LNCAP (cell line): Measurements from ENCODE around the gene STK32B.

Experiments
- TF ChIP-seq, protein P1 (sequence below): fragments of 450-650 bp; IDR thresholded peaks from 2 replicates; pipeline ENCODE4 v1.5.1; 2017; ENCODE audit warnings: mild to moderate bottlenecking

STK32B gene

DNA sequence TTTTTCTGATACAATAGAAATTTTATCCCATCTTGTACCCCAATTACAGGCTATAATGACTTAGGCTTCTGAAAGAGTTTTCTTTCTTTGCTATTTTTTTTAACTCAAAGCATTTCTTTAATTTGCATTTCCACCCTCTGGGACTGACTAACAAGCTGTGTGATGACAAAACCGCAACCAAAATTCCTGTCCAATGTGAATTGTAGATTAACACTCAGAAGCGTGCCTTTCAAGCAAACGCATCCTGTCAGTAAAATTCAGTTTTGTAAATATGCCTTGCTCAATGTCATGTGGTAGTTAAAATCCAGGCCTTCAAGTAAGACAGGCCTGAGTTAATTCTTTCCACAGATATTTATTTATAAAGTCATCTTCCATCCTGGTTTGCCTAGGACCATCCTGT lies 50.3 kb downstream of the STK32B start:
- TF ChIP-seq, protein P1, sequence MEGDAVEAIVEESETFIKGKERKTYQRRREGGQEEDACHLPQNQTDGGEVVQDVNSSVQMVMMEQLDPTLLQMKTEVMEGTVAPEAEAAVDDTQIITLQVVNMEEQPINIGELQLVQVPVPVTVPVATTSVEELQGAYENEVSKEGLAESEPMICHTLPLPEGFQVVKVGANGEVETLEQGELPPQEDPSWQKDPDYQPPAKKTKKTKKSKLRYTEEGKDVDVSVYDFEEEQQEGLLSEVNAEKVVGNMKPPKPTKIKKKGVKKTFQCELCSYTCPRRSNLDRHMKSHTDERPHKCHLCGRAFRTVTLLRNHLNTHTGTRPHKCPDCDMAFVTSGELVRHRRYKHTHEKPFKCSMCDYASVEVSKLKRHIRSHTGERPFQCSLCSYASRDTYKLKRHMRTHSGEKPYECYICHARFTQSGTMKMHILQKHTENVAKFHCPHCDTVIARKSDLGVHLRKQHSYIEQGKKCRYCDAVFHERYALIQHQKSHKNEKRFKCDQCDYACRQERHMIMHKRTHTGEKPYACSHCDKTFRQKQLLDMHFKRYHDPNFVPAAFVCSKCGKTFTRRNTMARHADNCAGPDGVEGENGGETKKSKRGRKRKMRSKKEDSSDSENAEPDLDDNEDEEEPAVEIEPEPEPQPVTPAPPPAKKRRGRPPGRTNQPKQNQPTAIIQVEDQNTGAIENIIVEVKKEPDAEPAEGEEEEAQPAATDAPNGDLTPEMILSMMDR, result no peak

DNA sequence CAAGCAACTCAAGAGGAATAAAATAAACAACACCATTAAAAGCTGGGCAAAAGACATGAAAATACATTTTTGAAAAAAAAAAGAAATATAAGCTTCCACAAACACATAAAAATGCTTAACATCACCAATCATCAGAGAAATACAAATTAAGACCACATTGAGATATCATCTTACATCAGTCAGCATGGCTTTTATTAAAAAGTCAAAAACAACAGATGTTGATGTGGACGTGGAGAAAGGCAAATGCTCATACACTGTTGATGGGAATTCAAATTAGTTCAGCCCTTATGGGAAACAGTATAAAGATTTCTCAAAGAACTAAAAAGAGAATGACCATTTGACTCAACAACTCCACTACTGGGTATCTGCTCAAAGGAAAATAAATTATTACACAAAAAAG lies 59.6 kb downstream of the STK32B start:
- TF ChIP-seq, protein P1, result no peak

DNA sequence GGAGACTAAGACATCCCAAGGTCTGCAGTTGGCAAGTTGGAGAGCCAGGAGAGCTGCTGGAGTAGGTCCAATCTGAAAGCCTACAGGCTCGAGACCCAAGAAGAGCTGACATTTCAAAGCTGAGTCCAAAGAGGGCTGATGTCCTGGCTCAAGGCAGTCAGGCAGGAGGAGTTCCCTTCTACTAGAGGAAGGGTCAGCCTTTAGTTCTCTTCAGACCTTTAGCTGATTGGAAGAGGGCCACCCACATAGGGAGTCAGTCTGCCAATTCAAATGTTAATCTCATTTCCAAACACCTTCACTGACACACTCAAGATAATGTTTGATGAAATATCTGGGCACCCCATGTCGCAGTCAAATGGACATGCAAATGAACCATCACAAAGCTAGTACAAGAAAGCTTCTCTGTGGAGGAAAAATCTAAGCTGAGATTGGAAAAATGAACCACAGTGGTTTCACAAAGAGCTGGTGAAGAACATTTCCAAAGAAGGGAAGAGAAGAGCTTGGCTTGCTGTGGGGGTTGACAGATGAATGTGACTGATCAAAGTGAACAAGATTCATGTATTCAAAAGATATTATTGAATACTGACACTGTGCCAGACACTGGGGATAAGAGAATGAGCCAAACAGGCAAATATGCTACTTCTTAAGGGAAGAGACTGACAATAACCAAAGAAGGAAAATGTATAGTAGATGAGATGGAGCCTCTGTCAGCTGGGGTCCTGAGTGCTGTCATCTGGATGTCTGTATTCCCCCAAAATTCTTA lies 61.2 kb downstream of the STK32B start:
- TF ChIP-seq, protein P1, result no peak

DNA sequence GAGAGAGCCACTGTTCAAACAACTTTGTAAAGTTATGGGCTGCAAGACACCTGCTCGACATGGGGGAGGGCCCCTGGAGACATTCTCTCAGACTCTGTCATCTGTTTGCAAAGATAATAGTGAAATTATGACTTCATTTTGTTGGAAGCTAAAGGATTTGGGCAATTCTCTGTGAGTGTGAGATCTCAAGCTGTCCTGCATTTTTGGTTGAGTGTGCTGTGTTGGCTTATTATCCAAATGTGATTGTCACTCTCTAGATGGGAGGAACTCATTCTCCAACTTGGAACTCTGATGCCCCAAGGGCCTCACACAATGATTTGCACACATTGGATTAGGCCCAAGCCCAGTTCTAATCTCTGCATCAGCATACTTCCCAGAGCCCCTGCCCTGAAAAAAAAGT lies 63.7 kb downstream of the STK32B start:
- TF ChIP-seq, protein P1, result no peak

DNA sequence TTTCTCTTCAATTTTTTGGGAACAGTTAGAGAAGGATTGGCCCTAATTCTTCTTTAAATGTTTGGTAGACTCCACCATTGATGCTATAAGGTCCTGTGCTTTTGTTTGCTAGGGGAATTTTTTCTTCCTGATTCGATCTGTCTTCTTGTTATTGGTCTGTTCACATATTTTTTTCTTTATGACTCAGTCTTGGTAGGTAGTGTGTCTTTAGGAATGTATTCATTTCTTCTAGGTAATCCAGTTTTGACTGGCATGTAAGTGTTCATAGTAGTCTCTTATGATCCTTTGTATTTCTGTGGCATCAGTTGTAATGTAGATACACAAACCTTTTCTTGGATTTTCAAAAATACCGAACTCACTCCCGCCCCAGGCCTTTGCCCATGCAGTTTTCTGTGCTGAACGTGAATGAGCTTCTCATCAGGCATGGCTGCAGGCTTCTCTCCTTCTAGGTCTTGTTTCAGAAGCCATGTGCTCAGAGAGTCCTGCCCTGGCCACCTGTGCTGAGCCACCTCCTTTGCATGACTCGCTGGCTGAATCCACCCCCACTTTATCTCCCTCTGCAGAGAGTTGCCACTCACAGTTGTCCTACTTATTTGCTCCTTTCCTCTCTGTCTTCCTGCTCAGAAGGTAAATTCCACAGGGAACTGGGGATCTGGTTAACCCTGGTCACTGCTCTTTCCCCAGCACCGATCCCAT lies 67.0 kb downstream of the STK32B start:
- TF ChIP-seq, protein P1, result no peak

DNA sequence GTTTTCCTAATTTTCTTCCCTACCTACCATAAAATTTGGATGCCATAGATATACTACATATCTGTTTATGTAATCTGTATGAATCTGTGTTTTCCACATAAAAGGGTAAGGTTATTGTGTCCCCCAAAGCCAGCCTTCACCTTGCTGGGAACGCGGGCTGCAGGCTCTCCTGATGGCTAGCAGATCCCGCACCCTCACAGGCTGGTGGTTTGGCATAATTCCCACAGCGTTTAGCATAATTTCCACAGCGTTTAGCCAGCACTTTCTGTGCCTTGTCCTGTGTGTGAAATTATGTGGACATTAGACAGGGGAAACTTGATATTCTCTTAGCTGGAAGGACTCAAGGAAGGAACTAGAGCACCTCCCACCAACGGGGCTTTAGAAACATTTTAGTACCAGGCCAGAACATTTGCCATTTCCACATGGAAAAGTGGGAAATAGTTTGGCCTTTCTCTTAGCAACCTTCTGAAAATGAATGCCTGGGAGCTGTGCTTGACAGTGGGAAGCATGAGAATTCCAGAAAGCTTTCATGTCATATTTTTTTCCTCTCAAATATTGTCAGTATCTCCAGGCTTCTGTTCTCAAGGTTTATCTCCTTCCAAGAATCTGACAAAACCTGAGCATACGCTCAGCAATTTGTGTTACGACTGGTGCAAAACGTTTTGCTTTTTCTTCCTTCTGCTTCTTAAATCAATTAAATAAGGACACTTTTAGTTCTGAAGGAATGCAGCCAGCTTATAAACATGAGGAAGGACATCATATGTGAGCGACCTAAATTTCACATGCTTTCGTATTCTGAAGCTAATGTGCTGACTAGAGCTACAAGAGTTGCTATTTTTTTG lies 67.9 kb downstream of the STK32B start:
- TF ChIP-seq, protein P1, result no peak

DNA sequence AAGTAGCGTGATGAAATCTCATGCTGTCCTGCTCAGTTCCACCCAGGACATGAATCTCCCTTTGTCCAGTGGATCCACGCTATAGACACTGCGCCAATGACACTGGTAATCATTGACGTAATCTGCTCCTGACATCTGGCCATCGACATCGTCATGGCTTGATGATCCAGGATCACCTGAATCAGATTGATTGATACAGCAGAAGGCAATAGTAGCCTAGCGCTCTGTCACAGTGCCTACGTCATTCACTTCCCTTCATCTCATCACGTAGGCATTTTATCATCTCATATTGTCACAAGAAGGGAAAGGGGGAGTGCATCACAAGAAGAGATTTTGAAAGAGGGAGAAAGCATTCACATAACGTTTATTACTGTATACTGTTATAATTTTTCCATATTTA lies 68.8 kb downstream of the STK32B start:
- TF ChIP-seq, protein P1, result no peak
